ENCODE results near the gene FAM20C. TPM values are rescaled to one million over a fixed set of nuclear protein-coding genes. Genes with fewer than 3 reads are reported as not detected.

The FAM20C gene
- total RNA-seq, 1 experiment from 2014 or later, result 87.9 TPM

DNA sequence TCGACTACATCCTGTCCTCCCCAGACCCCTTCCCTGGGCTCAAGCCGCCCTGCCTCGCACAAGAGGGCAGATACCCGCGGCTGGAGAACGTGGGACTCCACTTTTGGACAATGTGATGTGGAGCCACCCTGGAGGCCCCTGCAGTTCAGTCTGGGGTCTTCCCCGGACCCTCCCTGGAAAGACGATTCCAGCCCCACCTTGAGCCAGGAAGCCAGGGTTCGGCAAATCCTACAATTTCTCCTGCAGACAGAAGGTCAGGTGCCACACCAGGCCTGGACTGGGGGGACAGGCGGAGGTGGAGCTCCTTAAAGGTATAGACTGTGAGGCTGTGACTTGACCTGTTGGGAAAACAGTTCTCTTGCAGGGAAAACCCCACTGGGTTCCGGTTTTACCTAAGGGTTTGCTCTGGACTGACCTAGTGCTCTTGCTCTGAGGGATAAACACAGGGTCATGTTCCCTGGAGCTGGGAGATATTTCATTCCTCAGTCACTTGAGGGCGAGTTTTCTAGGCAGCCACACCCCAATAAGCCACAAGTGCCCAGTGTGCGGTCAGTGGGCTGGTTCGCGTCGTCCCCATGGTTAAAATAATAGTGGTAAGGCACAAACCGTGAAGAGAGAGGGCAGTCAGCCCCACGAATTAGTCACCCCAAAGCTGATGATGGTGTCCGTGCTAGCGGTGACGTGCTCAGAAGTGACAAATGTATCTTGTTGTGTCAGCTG is 99.2 kb downstream of the FAM20C start:
- no peaks in the 10 kb centered on the region for H3K79me2 ChIP-seq (ENCODE audit: low read length)
- ChIA-PET POLR2A (ENCODE audit: unreplicated experiment) (no interaction called here), CTCF (no interaction called here)
- H3K9me3 ChIP-seq (ENCODE audit: low read length), result no peaks in the 10 kb centered on the region
- intact Hi-C loops (cut with micrococcal nuclease), result no loop called here
- no peaks in the 10 kb centered on the region for H4K20me1 ChIP-seq (ENCODE audit: low read length)
- H3K36me3 ChIP-seq (ENCODE audit: low read depth, low read length), result no peaks in the 10 kb centered on the region
- TF ChIP-seq EZH2 (IDR thresholded peaks at IDR 0.05; ENCODE audit: low read length, unreplicated experiment), result no peak
- no peak for TF ChIP-seq EZH2phosphoT487 (IDR thresholded peaks at IDR 0.05; ENCODE audit: borderline replicate concordance, low read length)
- TF ChIP-seq, protein P1, sequence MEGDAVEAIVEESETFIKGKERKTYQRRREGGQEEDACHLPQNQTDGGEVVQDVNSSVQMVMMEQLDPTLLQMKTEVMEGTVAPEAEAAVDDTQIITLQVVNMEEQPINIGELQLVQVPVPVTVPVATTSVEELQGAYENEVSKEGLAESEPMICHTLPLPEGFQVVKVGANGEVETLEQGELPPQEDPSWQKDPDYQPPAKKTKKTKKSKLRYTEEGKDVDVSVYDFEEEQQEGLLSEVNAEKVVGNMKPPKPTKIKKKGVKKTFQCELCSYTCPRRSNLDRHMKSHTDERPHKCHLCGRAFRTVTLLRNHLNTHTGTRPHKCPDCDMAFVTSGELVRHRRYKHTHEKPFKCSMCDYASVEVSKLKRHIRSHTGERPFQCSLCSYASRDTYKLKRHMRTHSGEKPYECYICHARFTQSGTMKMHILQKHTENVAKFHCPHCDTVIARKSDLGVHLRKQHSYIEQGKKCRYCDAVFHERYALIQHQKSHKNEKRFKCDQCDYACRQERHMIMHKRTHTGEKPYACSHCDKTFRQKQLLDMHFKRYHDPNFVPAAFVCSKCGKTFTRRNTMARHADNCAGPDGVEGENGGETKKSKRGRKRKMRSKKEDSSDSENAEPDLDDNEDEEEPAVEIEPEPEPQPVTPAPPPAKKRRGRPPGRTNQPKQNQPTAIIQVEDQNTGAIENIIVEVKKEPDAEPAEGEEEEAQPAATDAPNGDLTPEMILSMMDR (conservative IDR thresholded peaks at IDR 0.05; ENCODE audit: low read depth, low read length), result no peak
- H3K4me3 ChIP-seq (ENCODE audit: low read length), result no peak overlapping the region
- ATAC-seq (no peak), DNase-seq (no peak)
- H3K9me2 ChIP-seq (replicated peaks; ENCODE audit: low read length), result no peaks in the 10 kb centered on the region
- no peak overlapping the region for H3K4me2 ChIP-seq (ENCODE audit: low read length)
- H3K9ac ChIP-seq (ENCODE audit: low read length), result no peak overlapping the region
- 0 out of 2 replicates have a peak, but pooled peaks cover 3% of the 10 kb centered on the region for H3K27me3 ChIP-seq (ENCODE audit: low read length)
- H2AFZ ChIP-seq (ENCODE audit: low read length), result no peak overlapping the region
- H3F3A ChIP-seq (ENCODE audit: low read length, unreplicated experiment), result no peaks in the 10 kb centered on the region
- no peak overlapping the region for H3K27ac ChIP-seq (ENCODE audit: low read length)
- BruUV-seq (replicated peaks), result no TSS peak
- no peaks in the 10 kb centered on the region for H3K4me1 ChIP-seq (ENCODE audit: insufficient read depth, low read length)

DNA sequence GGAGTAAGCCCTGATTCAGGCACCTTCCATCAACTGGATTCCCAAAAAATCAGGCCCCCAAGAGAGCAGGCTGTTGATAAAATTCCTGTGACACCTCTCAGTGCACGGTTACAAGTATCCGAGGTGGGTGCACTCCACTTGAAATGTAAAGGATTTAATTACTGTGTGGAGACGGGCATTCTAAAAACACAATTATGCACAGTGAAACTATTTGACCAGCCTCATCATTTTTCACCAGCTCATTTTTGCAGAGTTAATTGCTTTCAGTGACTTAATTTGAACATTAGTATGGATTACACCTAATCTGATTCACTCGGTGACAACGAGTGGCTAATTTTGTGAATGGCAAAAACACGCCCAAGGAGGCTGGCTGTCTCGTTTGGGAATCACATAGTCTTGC is 99.9 kb downstream of the FAM20C start:
- no peaks in the 10 kb centered on the region for H3K4me1 ChIP-seq (ENCODE audit: insufficient read depth, low read length)
- no peaks in the 10 kb centered on the region for H3F3A ChIP-seq (ENCODE audit: low read length, unreplicated experiment)
- ChIA-PET CTCF (no interaction called here), POLR2A (ENCODE audit: unreplicated experiment) (no interaction called here)
- TF ChIP-seq, protein P1 (conservative IDR thresholded peaks at IDR 0.05; ENCODE audit: low read depth, low read length), result no peak
- TF ChIP-seq EZH2phosphoT487 (IDR thresholded peaks at IDR 0.05; ENCODE audit: borderline replicate concordance, low read length), result no peak
- no peak for TF ChIP-seq EZH2 (IDR thresholded peaks at IDR 0.05; ENCODE audit: low read length, unreplicated experiment)
- no peaks in the 10 kb centered on the region for H3K9me2 ChIP-seq (replicated peaks; ENCODE audit: low read length)
- 0 out of 2 replicates have a peak, but pooled peaks cover 3% of the 10 kb centered on the region for H3K27me3 ChIP-seq (ENCODE audit: low read length)
- BruUV-seq (replicated peaks), result no TSS peak
- no peak overlapping the region for H3K4me3 ChIP-seq (ENCODE audit: low read length)
- no peak overlapping the region for H3K9ac ChIP-seq (ENCODE audit: low read length)
- ATAC-seq (no peak), DNase-seq (no peak)
- H3K27ac ChIP-seq (ENCODE audit: low read length), result no peak overlapping the region
- no peaks in the 10 kb centered on the region for H3K9me3 ChIP-seq (ENCODE audit: low read length)
- intact Hi-C loops (cut with micrococcal nuclease), result no loop called here
- no peaks in the 10 kb centered on the region for H4K20me1 ChIP-seq (ENCODE audit: low read length)
- no peak overlapping the region for H3K4me2 ChIP-seq (ENCODE audit: low read length)
- no peaks in the 10 kb centered on the region for H3K36me3 ChIP-seq (ENCODE audit: low read depth, low read length)
- no peaks in the 10 kb centered on the region for H3K79me2 ChIP-seq (ENCODE audit: low read length)
- H2AFZ ChIP-seq (ENCODE audit: low read length), result no peak overlapping the region

DNA sequence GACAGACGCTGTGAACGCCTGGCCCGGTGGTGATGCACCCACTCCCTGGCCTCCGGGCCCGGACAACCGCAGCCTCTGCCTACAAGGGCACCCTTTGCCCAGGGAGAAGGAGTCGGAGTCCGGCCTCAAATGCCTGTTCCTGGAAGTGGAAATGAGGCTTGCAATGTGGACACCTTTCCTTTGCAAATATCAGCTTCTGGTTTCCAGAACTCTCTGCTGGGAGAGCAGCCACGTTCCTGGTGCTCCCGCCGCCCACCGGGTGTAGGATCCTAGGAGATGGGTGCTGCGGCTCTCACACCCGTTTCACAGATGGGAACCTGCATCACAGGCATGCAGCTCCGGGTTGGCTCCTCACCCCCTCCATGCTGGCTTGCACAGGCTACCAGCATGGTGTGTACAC is 100.5 kb downstream of the FAM20C start:
- Histone ChIP-seq H3K4me3 (ENCODE audit: low read length) (no peak overlapping the region), H3F3A (ENCODE audit: low read length, unreplicated experiment) (no peaks in the 10 kb centered on the region), H2AFZ (ENCODE audit: low read length) (no peak overlapping the region), H3K9ac (ENCODE audit: low read length) (no peak overlapping the region), H3K4me1 (ENCODE audit: insufficient read depth, low read length) (no peaks in the 10 kb centered on the region), H3K27me3 (ENCODE audit: low read length) (0 out of 2 replicates have a peak, but pooled peaks cover 3% of the 10 kb centered on the region), H3K36me3 (ENCODE audit: low read depth, low read length) (no peaks in the 10 kb centered on the region), H3K4me2 (ENCODE audit: low read length) (no peak overlapping the region), H3K79me2 (ENCODE audit: low read length) (no peaks in the 10 kb centered on the region), H3K27ac (ENCODE audit: low read length) (no peak overlapping the region), H4K20me1 (ENCODE audit: low read length) (no peaks in the 10 kb centered on the region), H3K9me3 (ENCODE audit: low read length) (no peaks in the 10 kb centered on the region), H3K9me2 (replicated peaks; ENCODE audit: low read length) (no peaks in the 10 kb centered on the region)
- DNase-seq, result no peak
- BruUV-seq (replicated peaks), result no TSS peak
- no peak for TF ChIP-seq EZH2phosphoT487 (IDR thresholded peaks at IDR 0.05; ENCODE audit: borderline replicate concordance, low read length)
- TF ChIP-seq EZH2 (IDR thresholded peaks at IDR 0.05; ENCODE audit: low read length, unreplicated experiment), result no peak
- TF ChIP-seq, protein P1 (conservative IDR thresholded peaks at IDR 0.05; ENCODE audit: low read depth, low read length), result no peak
- no peak for ATAC-seq
- intact Hi-C loops (cut with micrococcal nuclease), result no loop called here
- CTCF ChIA-PET, result no interaction called here
- POLR2A ChIA-PET (ENCODE audit: unreplicated experiment), result no interaction called here

Measured in PC-3 (cell line).